GM12878 (cell line): Measurements from ENCODE around the gene COQ2.

Experiments used
- CEBPZ ChIP-seq: fragments of 150-350 bp; IDR thresholded peaks from 2 replicates; pipeline ENCODE4 v1.6.1; 2016; ENCODE audit warnings: low read depth, low read length
- CREB1 ChIP-seq: IDR thresholded peaks from 2 replicates; pipeline ENCODE4 v1.6.1; 2012; ENCODE audit warnings: low read depth, mild to moderate bottlenecking, inconsistent platforms
- CTCF ChIP-seq, 3 experiments: IDR thresholded peaks in 2 of 3; conservative IDR thresholded peaks in 1 of 3; 2 replicates each; pipeline ENCODE4 v1.5.1; 2011; ENCODE audit warnings: low read depth in 3 of 3, low read length in 3 of 3, mild to moderate bottlenecking in 3 of 3, control low read depth in 2 of 3, moderate library complexity in 2 of 3, inconsistent platforms in 1 of 3, mixed read lengths in 1 of 3; ENCODE audit not compliant: control insufficient read depth in 2 of 3, insufficient read depth in 1 of 3; ENCODE audit errors: extremely low read depth in 1 of 3
- POLR2A ChIP-seq: IDR thresholded peaks from 2 replicates; pipeline ENCODE4 v1.6.1; 2011; ENCODE audit warnings: low read depth, mild to moderate bottlenecking, low read length
- RBBP5 ChIP-seq: fragments of 200-600 bp; sonication (generic); conservative IDR thresholded peaks from 2 replicates; pipeline ENCODE4 v1.6.1; 2016
- TARDBP ChIP-seq: IDR thresholded peaks from 2 replicates; pipeline ENCODE4 v1.6.1; 2016; ENCODE audit warnings: borderline replicate concordance
- USF2 ChIP-seq: IDR thresholded peaks from 2 replicates; pipeline ENCODE4 v1.6.1; 2011; ENCODE audit warnings: low read depth, low read length, improper control_type of control experiment, borderline replicate concordance
- TF ChIP-seq, protein P1 (sequence below): IDR thresholded peaks from 2 replicates; pipeline ENCODE4 v1.6.1; 2012; ENCODE audit warnings: low read depth, low read length, improper control_type of control experiment

DNA sequence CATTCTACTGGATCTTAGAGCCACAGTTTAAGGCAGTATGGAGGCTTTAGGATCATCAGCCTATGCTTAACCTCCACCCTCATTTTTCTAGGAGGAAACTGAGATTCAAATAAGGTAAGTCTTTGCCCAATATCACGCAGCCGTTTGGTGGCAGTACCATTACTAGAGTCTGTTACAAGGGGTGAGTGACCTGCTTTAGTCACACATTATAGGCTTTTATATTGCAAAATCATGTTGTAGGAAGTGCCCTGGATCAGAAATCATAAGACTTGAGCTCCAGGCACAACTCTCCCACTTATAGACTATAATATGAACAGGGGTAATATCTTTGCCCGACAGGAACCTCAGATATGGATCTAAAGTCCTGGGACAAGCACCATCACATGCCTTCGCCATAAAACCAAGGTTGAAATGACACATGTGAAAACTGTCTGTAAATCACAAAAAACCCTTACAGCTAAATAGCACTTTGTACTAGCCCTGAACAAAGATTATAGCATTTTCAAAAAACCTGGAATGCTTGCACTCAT is 30.8 kb upstream of the COQ2 start:
- no peak for TF ChIP-seq RBBP5
- no peak for TF ChIP-seq POLR2A
- no peak for TF ChIP-seq CTCF (IDR thresholded peaks at IDR 0.05 in 2 of 3, conservative IDR thresholded peaks at IDR 0.05 in 1 of 3; ENCODE audit: control insufficient read depth in 2 of 3, extremely low read depth in 1 of 3, insufficient read depth in 1 of 3, low read depth in 3 of 3, low read length in 3 of 3)
- TF ChIP-seq CREB1 = no peak
- TF ChIP-seq USF2 = no peak
- no peak for TF ChIP-seq CEBPZ
- TF ChIP-seq, protein P1, sequence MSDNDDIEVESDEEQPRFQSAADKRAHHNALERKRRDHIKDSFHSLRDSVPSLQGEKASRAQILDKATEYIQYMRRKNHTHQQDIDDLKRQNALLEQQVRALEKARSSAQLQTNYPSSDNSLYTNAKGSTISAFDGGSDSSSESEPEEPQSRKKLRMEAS = no peak
- no peak for TF ChIP-seq TARDBP
